ENCODE measurements around the gene WDHD1.
"Not testable (repeated sequence)": the region's sequence is repeated elsewhere in the genome, so short reads cannot be mapped to it uniquely, and the experiment has no call there.

DNA sequence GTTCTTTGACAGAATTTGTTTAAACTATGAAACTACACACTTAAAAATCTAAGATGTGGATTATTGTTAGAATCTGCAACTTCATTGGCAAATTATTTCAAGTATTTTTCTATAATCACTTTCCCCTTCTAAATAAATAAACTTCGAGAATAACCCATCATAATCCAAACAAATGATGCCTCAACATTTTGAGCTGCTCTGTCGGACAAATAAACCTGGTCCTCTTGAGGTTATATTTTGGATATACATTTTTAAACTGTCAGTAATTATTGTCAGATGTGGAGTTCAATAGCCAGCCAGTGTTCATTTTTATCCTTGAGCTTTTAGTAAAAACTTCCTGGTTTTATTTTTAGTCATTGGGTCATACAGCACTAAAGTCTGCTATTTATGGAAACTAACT lies 38.0 kb upstream of the WDHD1 start:
- TF ChIP-seq EZH2phosphoT487 (IDR thresholded peaks at IDR 0.05; ENCODE audit: low read length); EZH2 (optimal IDR thresholded peaks at IDR 0.05; ENCODE audit: low read depth, low read length): not testable (repeated sequence)
- TF ChIP-seq, protein P1, sequence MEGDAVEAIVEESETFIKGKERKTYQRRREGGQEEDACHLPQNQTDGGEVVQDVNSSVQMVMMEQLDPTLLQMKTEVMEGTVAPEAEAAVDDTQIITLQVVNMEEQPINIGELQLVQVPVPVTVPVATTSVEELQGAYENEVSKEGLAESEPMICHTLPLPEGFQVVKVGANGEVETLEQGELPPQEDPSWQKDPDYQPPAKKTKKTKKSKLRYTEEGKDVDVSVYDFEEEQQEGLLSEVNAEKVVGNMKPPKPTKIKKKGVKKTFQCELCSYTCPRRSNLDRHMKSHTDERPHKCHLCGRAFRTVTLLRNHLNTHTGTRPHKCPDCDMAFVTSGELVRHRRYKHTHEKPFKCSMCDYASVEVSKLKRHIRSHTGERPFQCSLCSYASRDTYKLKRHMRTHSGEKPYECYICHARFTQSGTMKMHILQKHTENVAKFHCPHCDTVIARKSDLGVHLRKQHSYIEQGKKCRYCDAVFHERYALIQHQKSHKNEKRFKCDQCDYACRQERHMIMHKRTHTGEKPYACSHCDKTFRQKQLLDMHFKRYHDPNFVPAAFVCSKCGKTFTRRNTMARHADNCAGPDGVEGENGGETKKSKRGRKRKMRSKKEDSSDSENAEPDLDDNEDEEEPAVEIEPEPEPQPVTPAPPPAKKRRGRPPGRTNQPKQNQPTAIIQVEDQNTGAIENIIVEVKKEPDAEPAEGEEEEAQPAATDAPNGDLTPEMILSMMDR (IDR thresholded peaks at IDR 0.05; ENCODE audit: low read length) = not testable (repeated sequence)
